HepG2 (cell line): ENCODE measurements around the gene ILKAP. TPM values are rescaled to one million over a fixed set of nuclear protein-coding genes. Genes with fewer than 3 reads are reported as not detected.

Experiments used
- ATAC-seq: fragments of 200-7000 bp; cut with Tn5 transposase; 3 replicates; pipeline ENCODE4 v1.9.1; 2020; ENCODE audit warnings: mild to moderate bottlenecking, moderate library complexity
- BruUV-seq: library from RNA; stranded (reverse); fragments of 400-500 nt; replicated peaks from 2 replicates; lab custom pipeline; 2021; lab: Mats Ljungman, UMichigan
- CTCF ChIA-PET: fragments of 300-600 bp; formaldehyde crosslinking; extraction: SDS; loops from one replicate; lab custom pipeline; 2021; ENCODE audit warnings: low total read pairs, inconsistent platforms, low intra/inter-chr PET ratio; lab: Yijun Ruan, JAX
- POLR2A ChIA-PET: fragments of 350-600 bp; sonication (Branson Sonifier 250); formaldehyde crosslinking; loops from one replicate; lab custom pipeline; 2020; ENCODE audit warnings: antibody characterized with exemption, inconsistent platforms; lab: Yijun Ruan, JAX
- DNase-seq: peaks from one replicate; pipeline ENCODE4 v3.0.0-alpha.2; 2015; ENCODE audit warnings: low spot score
- FAIRE-seq: peaks from 3 replicates; lab custom pipeline; 2011; peaks lifted over from hg19 to GRCh38; lab: Jason Lieb, UNC
- H2AFZ ChIP-seq: one replicate; pipeline ENCODE4 v1.6.1; 2011; ENCODE audit warnings: low read length, inconsistent platforms
- H3K27ac ChIP-seq: fragments of 300-600 bp; 3 replicates; pipeline ENCODE4 v1.8.0; 2011; ENCODE audit warnings: mixed run types, mild to moderate bottlenecking, mixed read lengths, low read length, inconsistent platforms; ENCODE audit not compliant: insufficient read depth; ENCODE audit errors: extremely low read length
- H3K27me3 ChIP-seq, 2 experiments: fragments of 200-600 bp in 1 of 2; 2 replicates in 1 of 2; 3 replicates in 1 of 2; pipeline versions ENCODE4 v1.6.0 to v1.8.0; 2011; ENCODE audit warnings: low read length in 2 of 2, mild to moderate bottlenecking in 2 of 2, moderate library complexity in 2 of 2, inconsistent platforms in 1 of 2; ENCODE audit not compliant: insufficient read depth in 2 of 2, control insufficient read depth in 1 of 2
- H3K36me3 ChIP-seq, 2 experiments: fragments of 200-600 bp in 1 of 2; replicated peaks in 1 of 2; 2 replicates in 1 of 2; 3 replicates in 1 of 2; pipeline versions ENCODE4 v1.5.1 to v1.8.0; 2011; ENCODE audit warnings: low read length in 2 of 2, inconsistent platforms in 1 of 2; ENCODE audit not compliant: insufficient read depth in 2 of 2, control insufficient read depth in 1 of 2
- H3K4me1 ChIP-seq: 2 replicates; pipeline ENCODE4 v1.5.1; 2012; ENCODE audit warnings: low read length, inconsistent platforms; ENCODE audit not compliant: insufficient read depth
- H3K4me2 ChIP-seq: 2 replicates; pipeline ENCODE4 v1.6.0; 2011; ENCODE audit warnings: low read depth, low read length, inconsistent platforms
- H3K4me3 ChIP-seq, 3 experiments: fragments of 200-600 bp in 1 of 3; sonication (generic), shearing (Covaris generic) in 1 of 3; replicated peaks in 1 of 3; 2 replicates each; pipeline ENCODE4 v1.5.1; 2011 to 2016; ENCODE audit warnings: low read length in 3 of 3, inconsistent platforms in 2 of 3, low read depth in 2 of 3, mild to moderate bottlenecking in 2 of 3, control low read depth in 1 of 3, mixed read lengths in 1 of 3; ENCODE audit not compliant: insufficient read depth in 1 of 3
- H3K79me2 ChIP-seq: one replicate; pipeline ENCODE4 v1.6.1; 2011; ENCODE audit warnings: low read length, inconsistent platforms; ENCODE audit not compliant: insufficient read depth
- H3K9ac ChIP-seq: 2 replicates; pipeline ENCODE4 v1.6.0; 2011; ENCODE audit warnings: mild to moderate bottlenecking, low read depth, low read length, inconsistent platforms; ENCODE audit not compliant: insufficient read depth
- H3K9me3 ChIP-seq: 2 replicates; pipeline ENCODE4 v1.5.1; 2012; ENCODE audit warnings: mild to moderate bottlenecking, low read length
- H4K20me1 ChIP-seq: 2 replicates; pipeline ENCODE4 v1.6.0; 2011; ENCODE audit warnings: inconsistent platforms, mild to moderate bottlenecking, low read length, moderate library complexity; ENCODE audit not compliant: insufficient read depth
- AGO2 ChIP-seq: fragments of 200-400 bp; formaldehyde crosslinking; optimal IDR thresholded peaks from 2 replicates; pipeline ENCODE3; 2017; ENCODE audit warnings: mild to moderate bottlenecking, low read depth, low read length, moderate library complexity
- BRD4 ChIP-seq: sonication (generic); formaldehyde crosslinking; IDR thresholded peaks from 2 replicates; pipeline ENCODE4 v1.4.0; 2020; ENCODE audit warnings: missing genetic modification reagents
- NFE2L2 ChIP-seq: fragments of 150-350 bp; IDR thresholded peaks from 2 replicates; pipeline ENCODE4 v1.6.1; 2014; ENCODE audit warnings: low read length
- NONO ChIP-seq, 2 experiments: fragments of 450-650 bp in 1 of 2; sonication (generic) in 1 of 2; formaldehyde crosslinking in 1 of 2; IDR thresholded peaks in 1 of 2; conservative IDR thresholded peaks in 1 of 2; 2 replicates each; pipeline versions ENCODE4 v1.6.1 to v1.8.0; 2017 to 2022; ENCODE audit warnings: mild to moderate bottlenecking in 1 of 2, missing genetic modification reagents in 1 of 2, moderate library complexity in 1 of 2
- RCOR2 ChIP-seq: IDR thresholded peaks from 2 replicates; pipeline ENCODE4 v1.6.1; 2016; ENCODE audit warnings: missing biosample characterization, missing genetic modification reagents
- THAP7 ChIP-seq: sonication (generic); formaldehyde crosslinking; IDR thresholded peaks from 2 replicates; pipeline ENCODE4 v1.8.1; 2023; ENCODE audit warnings: mild to moderate bottlenecking, missing genetic modification reagents
- ZC3H13 ChIP-seq: sonication (generic); formaldehyde crosslinking; IDR thresholded peaks from 2 replicates; pipeline ENCODE4 v1.8.1; 2023; ENCODE audit warnings: mild to moderate bottlenecking, missing genetic modification reagents, moderate library complexity
- ZHX1 ChIP-seq: sonication (generic); formaldehyde crosslinking; IDR thresholded peaks from 2 replicates; pipeline ENCODE4 v1.8.1; 2022; ENCODE audit warnings: low read depth, mild to moderate bottlenecking, missing genetic modification reagents
- ZNF589 ChIP-seq: sonication (generic); formaldehyde crosslinking; conservative IDR thresholded peaks from 2 replicates; pipeline ENCODE4 v1.8.0; 2022; ENCODE audit warnings: mild to moderate bottlenecking, moderate library complexity, missing genetic modification reagents
- ZNF788 ChIP-seq: sonication (generic); formaldehyde crosslinking; IDR thresholded peaks from 2 replicates; pipeline ENCODE4 v1.5.0; 2020; ENCODE audit warnings: mild to moderate bottlenecking, missing genetic modification reagents, borderline replicate concordance
- whole genome bisulfite sequencing: methylation state at CpG from one replicate; pipeline ENCODE4 v1.1.6; 2017; ENCODE audit warnings: low lambda C conversion rate; 5-methylcytosine and 5-hydroxymethylcytosine counted together
- in situ Hi-C: cut with HindIII; loops from 2 replicates; pipeline ENCODE4 v1.10.0; 2017; ENCODE audit warnings: low pct_unique_long_range_greater_than_20kb; ENCODE audit not compliant: extremely low pct_ligation_motif_present
- intact Hi-C: fragments of 100-400 bp; cut with micrococcal nuclease; formaldehyde crosslinking; loops from one replicate; pipeline ENCODE4 v1.10.0; 2022; ENCODE audit not compliant: unreplicated experiment
- polyA plus RNA-seq, 8 experiments: library from polyadenylated mRNA; depleted of rRNA in 3 of 8; stranded (reverse) in 7 of 8; unstranded in 1 of 8; fragments of >200 nt; fragmentation: Illumina TruSeq in 4 of 8; extraction: Trizol in 4 of 8; gene quantifications; 2 replicates each; pipeline versions ENCODE4 v1.2.1 to v1.2.3, GENCODE V29; 2011 to 2016; ENCODE audit warnings: low read depth in 4 of 8, missing spikeins in 1 of 8, mixed read lengths in 1 of 8; ENCODE audit not compliant: insufficient read depth in 1 of 8
- total RNA-seq, 5 experiments: library from RNA; depleted of rRNA; stranded (reverse); fragments of >200 nt; fragmentation: Illumina TruSeq; extraction: Trizol; gene quantifications; 2 replicates each; pipeline ENCODE4 v1.2.3, GENCODE V29; 2016; ENCODE audit warnings: low read depth in 1 of 5

ILKAP gene
- total and polyA plus RNA-seq, 2 of the 13 experiments (the other 11 are each of a cell fraction or from before 2014, with no cell fraction given): 29.6 to 33.1 TPM

DNA sequence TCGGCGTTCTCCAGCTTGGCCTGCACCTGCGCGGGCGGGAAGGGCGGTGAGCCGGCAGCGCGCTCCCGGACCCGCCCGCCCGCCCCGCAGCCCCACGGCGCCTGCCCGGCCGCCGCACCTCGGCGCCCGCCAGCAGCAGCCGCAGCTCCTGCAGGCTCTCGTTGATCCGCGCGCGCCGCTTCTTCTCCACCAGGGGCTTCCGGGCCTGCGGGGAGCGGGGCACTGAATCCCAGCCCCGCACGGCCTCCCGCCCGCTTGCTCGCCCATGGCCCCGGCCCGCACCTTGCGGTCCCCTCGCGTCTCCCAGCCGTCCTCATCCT is 36.0 kb upstream of the ILKAP start (continued):
- TF ChIP-seq NONO (IDR thresholded peaks at IDR 0.05) (no peak), NONO (CRISPR knock-in tag; conservative IDR thresholded peaks at IDR 0.05) (0 out of 2 replicates have a peak, but pooled peaks have one; percentile 61), ZC3H13 (CRISPR knock-in tag) (0 out of 2 replicates have a peak, but pooled peaks have one; percentile 11), BRD4 (CRISPR knock-in tag) (no peak; the same call in 1 of the 2 replicates), AGO2 (peak; percentile 28), THAP7 (0 out of 2 replicates have a peak, but pooled peaks have one; percentile 23)

DNA sequence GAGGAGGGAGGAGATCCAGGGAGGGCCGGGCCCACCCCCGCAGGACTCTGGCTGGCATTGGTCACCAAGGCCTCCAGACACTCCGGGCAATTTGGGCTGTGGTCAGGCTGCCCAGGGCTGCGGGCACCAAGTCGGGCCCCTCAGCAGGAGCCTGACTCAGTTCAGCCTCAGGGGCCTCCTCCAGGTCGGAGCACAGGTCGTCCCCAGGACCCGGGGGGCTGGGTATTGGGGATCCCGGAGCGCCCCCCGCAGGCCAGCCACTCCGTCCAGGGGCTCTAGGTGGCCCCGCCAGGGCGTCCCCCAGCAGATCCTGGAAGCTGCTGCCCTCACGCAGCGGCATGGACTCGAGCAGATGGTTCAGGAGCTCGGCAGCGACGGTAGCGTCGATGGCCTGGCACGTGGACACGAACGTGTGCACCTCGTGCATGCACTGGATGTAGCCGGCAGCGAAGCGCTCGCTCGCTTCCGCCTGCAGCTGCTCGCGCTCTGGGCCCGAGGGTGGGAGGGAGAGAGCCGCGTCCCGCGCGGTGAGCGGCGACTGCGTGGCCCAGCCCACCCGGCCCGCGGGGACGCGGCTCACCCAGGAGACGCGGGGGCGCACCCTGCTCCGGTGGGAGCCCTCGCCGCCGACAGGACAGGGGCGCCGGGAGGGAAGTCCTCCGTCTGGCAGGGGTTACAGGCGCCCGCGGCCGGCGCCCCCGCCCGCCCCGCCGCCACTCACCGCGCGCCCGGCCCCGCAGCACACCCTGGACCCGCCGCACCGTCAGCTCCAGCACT is 35.5 kb upstream of the ILKAP start:
- no peak for DNase-seq
- H3K9ac ChIP-seq: peak overlapping the region; percentile 44
- peak overlapping the region; percentile 29 to 85 (median 74); a peak in 5 of 6 replicates for H3K4me3 ChIP-seq
- FAIRE-seq: no peak
- intact Hi-C loops: no loop called here
- no peaks in the 10 kb centered on the region for H3K36me3 ChIP-seq
- ATAC-seq: no peak
- BruUV-seq: no TSS peak
- H3K9me3 ChIP-seq: no peaks in the 10 kb centered on the region
- ChIA-PET POLR2A (interaction anchor here (0.8 to 5.2 kb wide), 7 partner anchors 12 to 381 kb away, joined by 3 to 20 read pairs (median 4); no protein-coding TSS in a partner anchor), CTCF (no interaction called here)
- no peaks in the 10 kb centered on the region for H3K79me2 ChIP-seq
- WGBS: 97% methylated on average over 5 of the region's 75 CpGs
- in situ Hi-C loops: no loop called here
- H4K20me1 ChIP-seq: no peaks in the 10 kb centered on the region
- H3K27me3 ChIP-seq: no peaks in the 10 kb centered on the region; a peak in 2 of 5 replicates
- H3K27ac ChIP-seq: no peak overlapping the region
- H2AFZ ChIP-seq: no peak overlapping the region
- H3K4me1 ChIP-seq: peaks cover 53% of the 10 kb centered on the region
- peak overlapping the region; percentile 68 for H3K4me2 ChIP-seq
- TF ChIP-seq NFE2L2 (no peak), RCOR2 (CRISPR knock-in tag) (no peak), ZNF589 (peak; percentile 99), ZHX1 (CRISPR knock-in tag) (peak; percentile 96; the same call in 1 of the 2 replicates), ZNF788 (CRISPR knock-in tag) (peak; percentile 80)
